WTC11 (cell line): ENCODE measurements around the gene PHLDB1. TPM values are rescaled to one million over a fixed set of nuclear protein-coding genes. Genes with fewer than 3 reads are reported as not detected.

Source experiments
- ARID4B ChIP-seq: sonication (generic); formaldehyde crosslinking; IDR thresholded peaks from 2 replicates; pipeline ENCODE4 v1.8.0; 2023; ENCODE audit warnings: missing genetic modification reagents, mild to moderate bottlenecking, borderline replicate concordance
- ELF4 ChIP-seq: sonication (generic); formaldehyde crosslinking; IDR thresholded peaks from 2 replicates; pipeline ENCODE4 v1.8.1; 2022; ENCODE audit warnings: low read depth, mild to moderate bottlenecking, moderate library complexity, missing genetic modification reagents
- ETV6 ChIP-seq: sonication (generic); formaldehyde crosslinking; IDR thresholded peaks from 2 replicates; pipeline ENCODE4 v1.8.1; 2022; ENCODE audit warnings: mild to moderate bottlenecking, missing genetic modification reagents
- FOXP4 ChIP-seq: sonication (generic); formaldehyde crosslinking; IDR thresholded peaks from 2 replicates; pipeline ENCODE4 v1.8.0; 2022; ENCODE audit warnings: mild to moderate bottlenecking, missing genetic modification reagents
- GABPB1 ChIP-seq: sonication (generic); formaldehyde crosslinking; IDR thresholded peaks from 2 replicates; pipeline ENCODE4 v1.8.1; 2023; ENCODE audit warnings: mild to moderate bottlenecking, missing genetic modification reagents
- HMGXB4 ChIP-seq: sonication (generic); formaldehyde crosslinking; IDR thresholded peaks from 2 replicates; pipeline ENCODE4 v1.8.1; 2023; ENCODE audit warnings: mild to moderate bottlenecking, moderate library complexity, missing genetic modification reagents
- NFE2L1 ChIP-seq: sonication (generic); formaldehyde crosslinking; IDR thresholded peaks from 2 replicates; pipeline ENCODE4 v1.8.1; 2023; ENCODE audit warnings: missing genetic modification reagents
- NR2C2 ChIP-seq: sonication (generic); formaldehyde crosslinking; IDR thresholded peaks from 2 replicates; pipeline ENCODE4 v1.8.0; 2022; ENCODE audit warnings: mild to moderate bottlenecking, missing genetic modification reagents
- SMAD3 ChIP-seq: sonication (generic); formaldehyde crosslinking; IDR thresholded peaks from 2 replicates; pipeline ENCODE4 v1.8.0; 2022; ENCODE audit warnings: missing genetic modification reagents, mild to moderate bottlenecking, borderline replicate concordance
- SP1 ChIP-seq: sonication (generic); formaldehyde crosslinking; conservative IDR thresholded peaks from 2 replicates; pipeline ENCODE4 v1.8.1; 2022; ENCODE audit warnings: missing genetic modification reagents
- USF1 ChIP-seq: sonication (generic); formaldehyde crosslinking; IDR thresholded peaks from 2 replicates; pipeline ENCODE4 v1.8.0; 2022; ENCODE audit warnings: mild to moderate bottlenecking, missing genetic modification reagents
- ZMAT4 ChIP-seq: fragments of 250-450 bp; sonication (Bioruptor Pico); IDR thresholded peaks from 2 replicates; pipeline ENCODE4 v1.9.0; 2021; ENCODE audit warnings: mild to moderate bottlenecking
- ZNF232 ChIP-seq: sonication (generic); formaldehyde crosslinking; IDR thresholded peaks from 2 replicates; pipeline ENCODE4 v1.8.0; 2022; ENCODE audit warnings: mild to moderate bottlenecking, missing genetic modification reagents
- ZNF317 ChIP-seq: sonication (generic); formaldehyde crosslinking; IDR thresholded peaks from 2 replicates; pipeline ENCODE4 v1.8.1; 2023; ENCODE audit warnings: low read depth, mild to moderate bottlenecking, moderate library complexity, missing genetic modification reagents, borderline replicate concordance
- total RNA-seq: library from RNA; stranded (reverse); gene quantifications from 3 replicates; pipeline ENCODE4 v1.2.3, GENCODE V29; 2021
- TF ChIP-seq, protein P1 (sequence below): sonication (generic); formaldehyde crosslinking; IDR thresholded peaks from 2 replicates; pipeline ENCODE4 v1.8.0; 2022; ENCODE audit warnings: missing genetic modification reagents
- TF ChIP-seq, protein P2 (sequence below): fragments of 250-450 bp; sonication (Bioruptor Pico); IDR thresholded peaks from 2 replicates; pipeline ENCODE4 v1.9.0; 2021; ENCODE audit warnings: mild to moderate bottlenecking, borderline replicate concordance
- TF ChIP-seq, protein P3 (sequence below): sonication (generic); formaldehyde crosslinking; IDR thresholded peaks from 2 replicates; pipeline ENCODE4 v1.8.1; 2022; ENCODE audit warnings: low read depth, mild to moderate bottlenecking, moderate library complexity, missing genetic modification reagents, borderline replicate concordance

The PHLDB1 gene
- total RNA-seq, 1 experiment from 2014 or later, result 83.1 TPM

DNA sequence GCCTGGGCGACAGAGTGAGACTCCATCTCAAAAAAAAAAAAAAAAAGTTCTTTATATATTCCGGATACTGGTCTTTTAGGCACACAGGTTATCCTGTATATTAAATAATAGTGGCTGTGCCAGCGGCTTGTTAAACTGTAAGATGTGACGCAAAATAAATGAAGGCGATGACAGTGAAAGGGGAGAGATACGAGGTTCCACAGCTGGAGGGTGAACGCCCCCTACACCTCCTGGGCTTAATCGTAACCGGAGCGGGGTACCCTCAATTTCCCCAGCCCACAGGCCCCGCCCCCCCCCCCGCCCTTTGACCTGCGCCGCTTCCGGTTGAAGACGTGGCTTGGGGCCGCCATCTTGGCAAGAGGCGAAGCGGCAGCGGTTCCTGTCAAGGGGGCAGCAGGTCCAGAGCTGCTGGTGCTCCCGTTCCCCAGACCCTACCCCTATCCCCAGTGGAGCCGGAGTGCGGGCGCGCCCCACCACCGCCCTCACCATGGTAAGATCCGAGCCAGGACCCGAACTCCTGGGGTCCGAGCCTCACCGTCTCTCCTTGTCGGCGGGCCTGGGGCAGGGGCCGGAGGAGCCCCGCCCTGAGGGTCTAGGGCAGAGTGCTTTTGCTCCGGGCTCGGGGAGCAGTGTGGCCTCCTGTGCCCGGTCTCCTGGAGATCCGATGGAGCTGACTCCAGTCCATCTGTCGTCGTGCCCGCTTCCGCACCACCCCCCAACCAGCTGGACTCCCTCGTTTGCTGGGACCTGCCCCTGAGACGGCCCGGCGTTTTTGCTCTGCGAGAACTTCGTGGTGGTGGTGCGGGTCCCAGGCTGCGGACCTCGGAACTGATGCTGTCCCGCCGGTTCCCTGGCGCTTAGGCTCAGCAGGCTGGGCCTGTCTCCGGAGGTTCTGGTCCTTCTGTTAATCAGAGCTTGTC, 35.1 kb upstream of the PHLDB1 start, which contains the start of gene ARCN1 (continued):
- TF ChIP-seq SP1 (CRISPR knock-in tag) (peak; percentile 44; the same call in 1 of the 2 replicates), USF1 (CRISPR knock-in tag) (no peak), ELF4 (CRISPR knock-in tag) (0 out of 2 replicates have a peak, but pooled peaks have one; percentile 51), SMAD3 (CRISPR knock-in tag) (peak; percentile 66; the same call in 1 of the 2 replicates), HMGXB4 (CRISPR knock-in tag) (peak; percentile 77; the same call in 1 of the 2 replicates), ETV6 (peak; percentile 23; the same call in 1 of the 2 replicates), NR2C2 (CRISPR knock-in tag) (peak; percentile 56; the same call in 1 of the 2 replicates), ZNF232 (peak; percentile 83; the same call in 1 of the 2 replicates), FOXP4 (CRISPR knock-in tag) (peak; percentile 53; the same call in 1 of the 2 replicates), ARID4B (CRISPR knock-in tag) (peak; percentile 33; the same call in 1 of the 2 replicates), ZMAT4 (CRISPR knock-in tag) (no peak), ZNF317 (no peak), GABPB1 (CRISPR knock-in tag) (no peak; the same call in 1 of the 2 replicates), NFE2L1 (CRISPR knock-in tag) (no peak)
- TF ChIP-seq, protein P1, sequence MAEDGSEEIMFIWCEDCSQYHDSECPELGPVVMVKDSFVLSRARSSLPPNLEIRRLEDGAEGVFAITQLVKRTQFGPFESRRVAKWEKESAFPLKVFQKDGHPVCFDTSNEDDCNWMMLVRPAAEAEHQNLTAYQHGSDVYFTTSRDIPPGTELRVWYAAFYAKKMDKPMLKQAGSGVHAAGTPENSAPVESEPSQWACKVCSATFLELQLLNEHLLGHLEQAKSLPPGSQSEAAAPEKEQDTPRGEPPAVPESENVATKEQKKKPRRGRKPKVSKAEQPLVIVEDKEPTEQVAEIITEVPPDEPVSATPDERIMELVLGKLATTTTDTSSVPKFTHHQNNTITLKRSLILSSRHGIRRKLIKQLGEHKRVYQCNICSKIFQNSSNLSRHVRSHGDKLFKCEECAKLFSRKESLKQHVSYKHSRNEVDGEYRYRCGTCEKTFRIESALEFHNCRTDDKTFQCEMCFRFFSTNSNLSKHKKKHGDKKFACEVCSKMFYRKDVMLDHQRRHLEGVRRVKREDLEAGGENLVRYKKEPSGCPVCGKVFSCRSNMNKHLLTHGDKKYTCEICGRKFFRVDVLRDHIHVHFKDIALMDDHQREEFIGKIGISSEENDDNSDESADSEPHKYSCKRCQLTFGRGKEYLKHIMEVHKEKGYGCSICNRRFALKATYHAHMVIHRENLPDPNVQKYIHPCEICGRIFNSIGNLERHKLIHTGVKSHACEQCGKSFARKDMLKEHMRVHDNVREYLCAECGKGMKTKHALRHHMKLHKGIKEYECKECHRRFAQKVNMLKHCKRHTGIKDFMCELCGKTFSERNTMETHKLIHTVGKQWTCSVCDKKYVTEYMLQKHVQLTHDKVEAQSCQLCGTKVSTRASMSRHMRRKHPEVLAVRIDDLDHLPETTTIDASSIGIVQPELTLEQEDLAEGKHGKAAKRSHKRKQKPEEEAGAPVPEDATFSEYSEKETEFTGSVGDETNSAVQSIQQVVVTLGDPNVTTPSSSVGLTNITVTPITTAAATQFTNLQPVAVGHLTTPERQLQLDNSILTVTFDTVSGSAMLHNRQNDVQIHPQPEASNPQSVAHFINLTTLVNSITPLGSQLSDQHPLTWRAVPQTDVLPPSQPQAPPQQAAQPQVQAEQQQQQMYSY (CRISPR knock-in tag), result peak; percentile 15; the same call in 1 of the 2 replicates
- TF ChIP-seq, protein P2, sequence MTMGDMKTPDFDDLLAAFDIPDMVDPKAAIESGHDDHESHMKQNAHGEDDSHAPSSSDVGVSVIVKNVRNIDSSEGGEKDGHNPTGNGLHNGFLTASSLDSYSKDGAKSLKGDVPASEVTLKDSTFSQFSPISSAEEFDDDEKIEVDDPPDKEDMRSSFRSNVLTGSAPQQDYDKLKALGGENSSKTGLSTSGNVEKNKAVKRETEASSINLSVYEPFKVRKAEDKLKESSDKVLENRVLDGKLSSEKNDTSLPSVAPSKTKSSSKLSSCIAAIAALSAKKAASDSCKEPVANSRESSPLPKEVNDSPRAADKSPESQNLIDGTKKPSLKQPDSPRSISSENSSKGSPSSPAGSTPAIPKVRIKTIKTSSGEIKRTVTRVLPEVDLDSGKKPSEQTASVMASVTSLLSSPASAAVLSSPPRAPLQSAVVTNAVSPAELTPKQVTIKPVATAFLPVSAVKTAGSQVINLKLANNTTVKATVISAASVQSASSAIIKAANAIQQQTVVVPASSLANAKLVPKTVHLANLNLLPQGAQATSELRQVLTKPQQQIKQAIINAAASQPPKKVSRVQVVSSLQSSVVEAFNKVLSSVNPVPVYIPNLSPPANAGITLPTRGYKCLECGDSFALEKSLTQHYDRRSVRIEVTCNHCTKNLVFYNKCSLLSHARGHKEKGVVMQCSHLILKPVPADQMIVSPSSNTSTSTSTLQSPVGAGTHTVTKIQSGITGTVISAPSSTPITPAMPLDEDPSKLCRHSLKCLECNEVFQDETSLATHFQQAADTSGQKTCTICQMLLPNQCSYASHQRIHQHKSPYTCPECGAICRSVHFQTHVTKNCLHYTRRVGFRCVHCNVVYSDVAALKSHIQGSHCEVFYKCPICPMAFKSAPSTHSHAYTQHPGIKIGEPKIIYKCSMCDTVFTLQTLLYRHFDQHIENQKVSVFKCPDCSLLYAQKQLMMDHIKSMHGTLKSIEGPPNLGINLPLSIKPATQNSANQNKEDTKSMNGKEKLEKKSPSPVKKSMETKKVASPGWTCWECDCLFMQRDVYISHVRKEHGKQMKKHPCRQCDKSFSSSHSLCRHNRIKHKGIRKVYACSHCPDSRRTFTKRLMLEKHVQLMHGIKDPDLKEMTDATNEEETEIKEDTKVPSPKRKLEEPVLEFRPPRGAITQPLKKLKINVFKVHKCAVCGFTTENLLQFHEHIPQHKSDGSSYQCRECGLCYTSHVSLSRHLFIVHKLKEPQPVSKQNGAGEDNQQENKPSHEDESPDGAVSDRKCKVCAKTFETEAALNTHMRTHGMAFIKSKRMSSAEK (CRISPR knock-in tag), result no peak
- TF ChIP-seq, protein P3, sequence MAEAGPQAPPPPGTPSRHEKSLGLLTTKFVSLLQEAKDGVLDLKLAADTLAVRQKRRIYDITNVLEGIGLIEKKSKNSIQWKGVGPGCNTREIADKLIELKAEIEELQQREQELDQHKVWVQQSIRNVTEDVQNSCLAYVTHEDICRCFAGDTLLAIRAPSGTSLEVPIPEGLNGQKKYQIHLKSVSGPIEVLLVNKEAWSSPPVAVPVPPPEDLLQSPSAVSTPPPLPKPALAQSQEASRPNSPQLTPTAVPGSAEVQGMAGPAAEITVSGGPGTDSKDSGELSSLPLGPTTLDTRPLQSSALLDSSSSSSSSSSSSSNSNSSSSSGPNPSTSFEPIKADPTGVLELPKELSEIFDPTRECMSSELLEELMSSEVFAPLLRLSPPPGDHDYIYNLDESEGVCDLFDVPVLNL (CRISPR knock-in tag), result no peak
